ENCODE results near the gene IL1F10.

IL1F10 gene

DNA sequence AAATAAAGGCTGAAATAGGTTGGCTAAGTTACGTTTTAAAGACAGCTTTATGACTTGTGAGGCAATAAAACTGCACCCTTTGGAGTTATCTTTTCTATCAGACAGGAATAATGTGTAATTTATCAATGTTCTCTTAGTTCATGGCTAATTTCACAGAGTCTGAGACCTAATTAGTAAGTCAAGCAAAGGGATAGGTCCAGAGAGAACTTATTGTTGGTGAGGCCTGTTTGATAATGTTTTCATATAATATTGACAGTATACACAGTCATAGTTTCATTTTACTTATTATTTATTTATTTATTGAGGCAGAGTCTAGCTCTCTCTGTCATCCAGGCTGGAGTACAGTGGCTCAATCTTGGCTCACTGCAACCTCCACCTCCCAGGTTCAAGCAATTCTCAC lies 10.7 kb upstream of the IL1F10 start:
- TF ChIP-seq, protein P1, sequence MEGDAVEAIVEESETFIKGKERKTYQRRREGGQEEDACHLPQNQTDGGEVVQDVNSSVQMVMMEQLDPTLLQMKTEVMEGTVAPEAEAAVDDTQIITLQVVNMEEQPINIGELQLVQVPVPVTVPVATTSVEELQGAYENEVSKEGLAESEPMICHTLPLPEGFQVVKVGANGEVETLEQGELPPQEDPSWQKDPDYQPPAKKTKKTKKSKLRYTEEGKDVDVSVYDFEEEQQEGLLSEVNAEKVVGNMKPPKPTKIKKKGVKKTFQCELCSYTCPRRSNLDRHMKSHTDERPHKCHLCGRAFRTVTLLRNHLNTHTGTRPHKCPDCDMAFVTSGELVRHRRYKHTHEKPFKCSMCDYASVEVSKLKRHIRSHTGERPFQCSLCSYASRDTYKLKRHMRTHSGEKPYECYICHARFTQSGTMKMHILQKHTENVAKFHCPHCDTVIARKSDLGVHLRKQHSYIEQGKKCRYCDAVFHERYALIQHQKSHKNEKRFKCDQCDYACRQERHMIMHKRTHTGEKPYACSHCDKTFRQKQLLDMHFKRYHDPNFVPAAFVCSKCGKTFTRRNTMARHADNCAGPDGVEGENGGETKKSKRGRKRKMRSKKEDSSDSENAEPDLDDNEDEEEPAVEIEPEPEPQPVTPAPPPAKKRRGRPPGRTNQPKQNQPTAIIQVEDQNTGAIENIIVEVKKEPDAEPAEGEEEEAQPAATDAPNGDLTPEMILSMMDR (IDR thresholded peaks at IDR 0.05; ENCODE audit: control insufficient read depth, extremely low read depth, insufficient read depth): no peak
- DNase-seq (ENCODE audit: low read depth): no peak

DNA sequence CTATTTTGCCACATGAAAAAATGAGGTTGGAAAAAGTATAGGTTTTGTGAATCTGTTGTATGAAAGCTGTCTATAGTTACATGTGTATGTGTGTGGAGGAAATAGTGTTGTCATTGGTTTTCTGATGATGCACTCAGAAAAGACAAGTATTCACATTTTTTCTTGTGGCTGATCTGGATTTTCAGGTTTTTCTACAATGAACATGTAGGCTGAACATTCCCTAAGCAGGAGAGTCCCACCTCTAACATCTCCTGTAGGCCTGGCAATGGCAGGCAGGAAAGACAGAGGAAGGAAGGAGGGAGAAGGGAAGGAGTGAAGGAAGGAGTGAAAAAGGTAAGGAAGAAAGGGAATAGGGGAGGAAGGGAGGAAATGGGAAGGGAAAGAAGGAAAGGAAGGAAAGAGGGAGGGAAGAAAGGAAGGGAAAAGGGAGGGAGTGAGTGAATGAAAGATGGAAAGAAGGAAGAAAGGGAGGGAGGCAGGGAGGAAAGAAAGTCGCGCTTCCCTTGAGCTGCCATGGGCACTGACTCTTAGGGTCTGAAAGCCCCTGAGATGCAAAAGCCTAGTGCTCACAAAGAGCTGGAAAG lies 9.3 kb upstream of the IL1F10 start:
- DNase-seq (ENCODE audit: low read depth): no peak
- no peak overlapping the region for H3K4me3 ChIP-seq (ENCODE audit: low read depth, low read length)
- TF ChIP-seq, protein P1 (IDR thresholded peaks at IDR 0.05; ENCODE audit: control insufficient read depth, extremely low read depth, insufficient read depth): no peak

More for the DNA sequence above, 10.7 kb upstream of the IL1F10 start:
- H3K4me3 ChIP-seq (ENCODE audit: low read depth, low read length): no peak overlapping the region

DNA sequence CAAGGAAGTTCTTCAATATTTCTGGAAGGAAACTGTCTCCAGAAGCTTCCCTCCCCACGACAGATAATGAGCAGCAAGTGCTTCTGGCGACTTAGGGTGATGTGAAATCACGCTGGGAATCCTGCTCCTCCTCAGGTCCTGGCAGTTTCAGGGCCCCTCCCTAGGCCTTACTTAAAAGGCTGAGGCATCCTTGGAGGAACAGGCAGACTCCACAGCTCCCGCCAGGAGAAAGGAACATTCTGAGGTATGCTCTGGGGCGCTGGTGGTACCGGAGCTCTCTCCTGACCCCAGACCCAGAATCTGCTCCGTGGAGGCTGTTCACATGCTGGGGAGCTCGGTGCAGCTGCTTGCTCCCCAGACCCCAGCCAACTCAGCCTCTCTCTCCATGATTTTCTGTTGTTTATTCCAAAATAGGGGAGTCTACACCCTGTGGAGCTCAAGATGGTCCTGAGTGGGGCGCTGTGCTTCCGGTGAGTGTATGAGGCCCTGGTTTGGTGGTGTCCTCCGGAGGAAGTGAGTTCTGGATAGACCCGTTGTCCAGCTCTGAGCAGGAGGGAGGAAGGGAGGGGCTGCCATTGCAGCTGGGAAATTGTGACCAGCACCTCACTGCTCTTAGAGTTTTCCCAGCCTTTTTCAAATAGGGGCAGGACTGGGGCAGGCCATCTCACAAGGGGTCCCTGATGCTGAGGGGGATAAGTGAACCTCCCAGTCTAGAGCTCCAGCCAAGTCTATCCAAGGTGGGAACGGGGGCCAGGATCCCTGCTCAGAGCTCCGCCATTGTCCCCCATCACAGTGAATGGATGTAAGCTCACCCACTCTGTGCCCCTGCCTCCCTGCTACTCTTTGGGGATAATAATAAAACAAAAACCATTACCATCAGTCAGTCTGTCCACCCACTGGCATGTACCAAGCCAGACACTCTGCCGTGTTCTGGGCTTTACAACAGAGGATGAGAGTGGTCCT lies 8.5 kb upstream of the IL1F10 start, which contains the start of gene IL36RN:
Gene IL36RN (plus strand): TSS at position 201 of the 963 bp plus-strand sequence. CDS start 241 bp downstream, at position 442.
- no peak for DNase-seq (ENCODE audit: low read depth)
- TF ChIP-seq, protein P1 (IDR thresholded peaks at IDR 0.05; ENCODE audit: control insufficient read depth, extremely low read depth, insufficient read depth): no peak
- no peak within 1 kb of the TSS for H3K4me3 ChIP-seq (ENCODE audit: low read depth, low read length)

DNA sequence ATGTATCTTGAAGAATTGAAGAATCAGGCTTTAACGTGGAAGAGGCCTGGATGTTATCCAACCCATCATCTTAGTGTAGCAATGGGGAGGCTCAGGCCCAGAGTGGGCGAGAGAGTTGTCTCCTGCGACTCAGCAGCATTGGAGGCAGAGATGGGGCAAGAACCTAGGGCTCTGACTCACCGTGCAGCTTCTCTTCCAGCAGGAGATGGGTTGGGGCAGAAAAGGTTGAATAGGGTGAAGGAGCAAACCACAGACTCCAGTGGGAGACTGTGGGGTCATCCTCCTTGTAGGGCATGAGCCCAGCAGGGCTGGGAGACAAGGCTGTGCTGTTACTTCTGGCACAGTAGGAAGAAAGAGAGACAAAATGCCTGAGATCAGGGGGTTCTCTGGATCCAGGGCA lies 7.4 kb upstream of the IL1F10 start:
- no peak for DNase-seq (ENCODE audit: low read depth)
- TF ChIP-seq, protein P1 (IDR thresholded peaks at IDR 0.05; ENCODE audit: control insufficient read depth, extremely low read depth, insufficient read depth): no peak
- H3K4me3 ChIP-seq (ENCODE audit: low read depth, low read length): no peak overlapping the region

DNA sequence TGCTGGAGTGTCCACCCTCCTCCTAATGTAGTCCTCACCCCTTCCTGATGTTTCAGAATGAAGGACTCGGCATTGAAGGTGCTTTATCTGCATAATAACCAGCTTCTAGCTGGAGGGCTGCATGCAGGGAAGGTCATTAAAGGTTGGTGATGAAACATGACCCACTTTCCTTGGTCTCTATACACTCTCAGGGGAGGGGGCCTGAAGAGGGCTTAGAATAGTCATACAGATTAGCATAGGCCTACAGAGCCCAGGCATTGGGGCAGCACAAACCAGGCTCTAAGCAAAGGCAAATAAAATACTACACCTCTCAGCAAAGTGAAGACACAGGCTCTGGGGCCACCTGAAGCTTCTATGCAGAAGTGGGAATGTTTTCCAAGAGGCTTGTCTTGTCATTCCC lies 7.0 kb upstream of the IL1F10 start:
- no peak overlapping the region for H3K4me3 ChIP-seq (ENCODE audit: low read depth, low read length)
- TF ChIP-seq, protein P1 (IDR thresholded peaks at IDR 0.05; ENCODE audit: control insufficient read depth, extremely low read depth, insufficient read depth): no peak
- DNase-seq (ENCODE audit: low read depth): no peak

DNA sequence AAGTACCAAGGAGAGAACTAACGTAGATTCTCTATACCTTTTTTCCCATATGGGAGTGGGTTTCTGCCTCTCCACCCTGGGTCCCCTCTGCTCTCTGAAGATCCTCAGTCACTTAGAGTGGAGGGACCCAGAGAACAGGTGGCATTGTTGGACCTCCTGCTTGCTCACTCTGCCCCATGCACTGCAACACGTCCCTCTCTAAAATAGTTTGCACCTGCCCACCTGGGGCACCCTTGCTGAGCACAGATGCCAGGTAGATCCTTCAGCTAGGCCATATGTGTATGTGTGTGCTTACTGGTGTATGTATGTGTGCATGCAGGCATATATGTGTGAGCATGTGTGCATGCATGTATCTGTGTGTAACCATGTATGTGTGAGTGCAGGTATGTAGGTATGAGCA lies 6.5 kb upstream of the IL1F10 start:
- DNase-seq (ENCODE audit: low read depth): no peak

More for the DNA sequence above, 6.5 kb upstream of the IL1F10 start:
- TF ChIP-seq, protein P1 (IDR thresholded peaks at IDR 0.05; ENCODE audit: control insufficient read depth, extremely low read depth, insufficient read depth): no peak
- no peak overlapping the region for H3K4me3 ChIP-seq (ENCODE audit: low read depth, low read length)
